K562 (cell line): ENCODE data around the gene ADARB2. TPM values are rescaled to one million over a fixed set of nuclear protein-coding genes. Genes with fewer than 3 reads are reported as not detected.

ENCODE experiments used
- ATAC-seq: fragments of 200-7000 bp; cut with Tn5 transposase; 3 replicates; pipeline ENCODE4 v1.9.1; 2020; ENCODE audit warnings: moderate library complexity
- BruUV-seq: library from RNA; stranded (reverse); fragments of 400-500 nt; replicated peaks from 2 replicates; lab custom pipeline; 2021; lab: Mats Ljungman, UMichigan
- CTCF ChIA-PET: fragments of 300-600 bp; formaldehyde crosslinking; extraction: SDS; loops from one replicate; lab custom pipeline; 2021; ENCODE audit warnings: low intra/inter-chr PET ratio; lab: Yijun Ruan, JAX
- POLR2A ChIA-PET: fragments of 300-600, 350-650 bp; sonication (Branson Sonifier 250); formaldehyde crosslinking; extraction: SDS; loops from one replicate; lab custom pipeline; 2021; ENCODE audit warnings: antibody characterized with exemption, inconsistent platforms; lab: Yijun Ruan, JAX
- DNase-seq, 4 experiments: peaks; one replicate each; pipeline versions ENCODE4 v3.0.0 to v3.0.0-alpha.2; 2011 to 2018; ENCODE audit warnings: low spot score in 3 of 4, mixed read lengths in 3 of 4; ENCODE audit errors: extremely low read depth in 1 of 4
- FAIRE-seq: peaks from 2 replicates; lab custom pipeline; 2011; peaks lifted over from hg19 to GRCh38; lab: Jason Lieb, UNC
- H2AFZ ChIP-seq: 2 replicates; pipeline ENCODE4 v1.6.0; 2011; ENCODE audit warnings: low read depth, low read length, control low read depth, inconsistent platforms
- H3K27ac ChIP-seq: fragments of 200-600 bp; 3 replicates; pipeline ENCODE4 v1.8.0; 2011; ENCODE audit warnings: low read depth, mild to moderate bottlenecking, control low read depth, inconsistent platforms, low read length, moderate library complexity, mixed read lengths; ENCODE audit errors: extremely low read depth
- H3K27me3 ChIP-seq, 2 experiments: fragments of 300-600 bp in 1 of 2; 2 replicates in 1 of 2; 3 replicates in 1 of 2; pipeline versions ENCODE4 v1.6.0 to v1.8.0; 2011; ENCODE audit warnings: inconsistent platforms in 2 of 2, low read length in 2 of 2, mild to moderate bottlenecking in 1 of 2, mixed read lengths in 1 of 2, moderate library complexity in 1 of 2; ENCODE audit not compliant: control insufficient read depth in 2 of 2, insufficient read depth in 2 of 2
- H3K36me3 ChIP-seq: fragments of 300-600 bp; 3 replicates; pipeline ENCODE4 v1.8.0; 2011; ENCODE audit warnings: mild to moderate bottlenecking, low read length, inconsistent platforms; ENCODE audit not compliant: control insufficient read depth, insufficient read depth
- H3K4me1 ChIP-seq, 2 experiments: fragments of 200-600 bp in 1 of 2; replicated peaks in 1 of 2; 2 replicates in 1 of 2; 3 replicates in 1 of 2; pipeline versions ENCODE4 v1.5.1 to v1.8.0; 2011; ENCODE audit warnings: inconsistent platforms in 2 of 2, low read length in 2 of 2, mild to moderate bottlenecking in 1 of 2, mixed read lengths in 1 of 2, moderate library complexity in 1 of 2; ENCODE audit not compliant: control insufficient read depth in 2 of 2, insufficient read depth in 2 of 2
- H3K4me2 ChIP-seq: 2 replicates; pipeline ENCODE4 v1.6.1; 2011; ENCODE audit warnings: low read length, control low read depth, inconsistent platforms, mixed read lengths; ENCODE audit not compliant: insufficient read depth
- H3K4me3 ChIP-seq: fragments of 200-600 bp; sonication (generic), shearing (Covaris generic); 2 replicates; pipeline ENCODE4 v1.5.1; 2016; ENCODE audit warnings: control low read depth, inconsistent platforms
- H3K79me2 ChIP-seq: fragments of 200-600 bp; 3 replicates; pipeline ENCODE4 v1.8.0; 2011; ENCODE audit warnings: low read length, inconsistent platforms; ENCODE audit not compliant: control insufficient read depth, insufficient read depth
- H3K9ac ChIP-seq, 2 experiments: 2 replicates each; pipeline versions ENCODE4 v1.6.0 to v1.6.1; 2011; ENCODE audit warnings: low read depth in 2 of 2, low read length in 2 of 2, control low read depth in 1 of 2, inconsistent platforms in 1 of 2, mild to moderate bottlenecking in 1 of 2, mixed read lengths in 1 of 2; ENCODE audit not compliant: insufficient read depth in 1 of 2
- H3K9me1 ChIP-seq: one replicate; pipeline ENCODE4 v1.6.0; 2011; ENCODE audit warnings: inconsistent platforms, mild to moderate bottlenecking, low read length, moderate library complexity; ENCODE audit not compliant: control insufficient read depth, insufficient read depth
- H3K9me3 ChIP-seq: replicated peaks from 2 replicates; pipeline ENCODE4 v1.5.1; 2011; ENCODE audit warnings: low read depth, low read length, inconsistent platforms; ENCODE audit not compliant: control insufficient read depth, insufficient read depth
- H4K20me1 ChIP-seq: replicated peaks from 2 replicates; pipeline ENCODE4 v1.6.1; 2011; ENCODE audit warnings: low read length, inconsistent platforms, mixed read lengths; ENCODE audit not compliant: control insufficient read depth, insufficient read depth
- E4F1 ChIP-seq: fragments of 250-450 bp; sonication (Bioruptor Pico); IDR thresholded peaks from 2 replicates; pipeline ENCODE4 v1.5.0; 2021; ENCODE audit warnings: mild to moderate bottlenecking, borderline replicate concordance
- HDAC2 ChIP-seq: fragments of 450-650 bp; IDR thresholded peaks from 2 replicates; pipeline ENCODE4 v1.6.1; 2016; ENCODE audit warnings: mild to moderate bottlenecking
- IFI16 ChIP-seq: fragments of 250-450 bp; sonication (Bioruptor Pico); IDR thresholded peaks from 2 replicates; pipeline ENCODE4 v2.1.2; 2022; ENCODE audit warnings: mild to moderate bottlenecking, inconsistent platforms
- KLF16 ChIP-seq: IDR thresholded peaks from 2 replicates; pipeline ENCODE4 v1.6.1; 2016; ENCODE audit warnings: antibody characterized with exemption
- SIX5 ChIP-seq, 2 experiments: IDR thresholded peaks; 2 replicates each; pipeline ENCODE4 v1.6.1; 2011; ENCODE audit warnings: low read length in 2 of 2, borderline replicate concordance in 1 of 2, low read depth in 1 of 2, mild to moderate bottlenecking in 1 of 2, moderate library complexity in 1 of 2; ENCODE audit not compliant: insufficient read depth in 1 of 2
- SMAD2 ChIP-seq: fragments of 150-350 bp; IDR thresholded peaks from 2 replicates; pipeline ENCODE4 v1.6.1; 2014; ENCODE audit warnings: low read depth, mild to moderate bottlenecking, low read length
- SMARCB1 ChIP-seq: IDR thresholded peaks from 2 replicates; pipeline ENCODE4 v1.6.1; 2011; ENCODE audit warnings: improper control_type of control experiment, low read depth; ENCODE audit not compliant: insufficient read length
- ZNF589 ChIP-seq: fragments of 200-800 bp; sonication (Bioruptor generic); IDR thresholded peaks from 2 replicates; pipeline ENCODE4 v1.6.1; 2016; ENCODE audit warnings: low read depth, missing genetic modification characterization, missing compliant biosample characterization
- ZNF717 ChIP-seq: fragments of 250-450 bp; sonication (Bioruptor Pico); IDR thresholded peaks from 2 replicates; pipeline ENCODE4 v1.5.0; 2021
- whole genome bisulfite sequencing: fragments of 100-300 bp; shearing (Covaris generic); methylation state at CpG from one replicate; pipeline ENCODE4 v1.1.6; 2016; ENCODE audit warnings: low coverage, mixed read lengths; ENCODE audit not compliant: insufficient coverage; ENCODE audit errors: missing lambda C conversion rate; 5-methylcytosine and 5-hydroxymethylcytosine counted together
- in situ Hi-C: fragments of 300-500 bp; cut with MboI; formaldehyde crosslinking; loops from 4 replicates; pipeline ENCODE4 v1.15.0; 2018; ENCODE audit warnings: inconsistent platforms, mixed read lengths
- intact Hi-C: fragments of 100-400 bp; cut with micrococcal nuclease; formaldehyde crosslinking; loops from 2 replicates; pipeline ENCODE4 v1.14.2; 2022
- polyA plus RNA-seq, 8 experiments: library from polyadenylated mRNA; depleted of rRNA in 4 of 8; stranded (reverse) in 5 of 8; unstranded in 3 of 8; fragments of >200 nt; fragmentation: Nextera tagmentation in 2 of 8; fragmentation: Illumina TruSeq in 1 of 8; extraction: Ambion mirVana in 2 of 8; extraction: Trizol in 1 of 8; gene quantifications; 2 replicates each; pipeline versions ENCODE4 v1.2.1 to v1.2.3, GENCODE V29; 2011 to 2014; ENCODE audit warnings: inconsistent platforms in 1 of 8, missing spikeins in 1 of 8
- total RNA-seq, 7 experiments: library from RNA; depleted of rRNA in 6 of 7; stranded (reverse); fragments of >200 nt in 6 of 7; fragmentation: Illumina TruSeq in 2 of 7; extraction: Trizol in 2 of 7; gene quantifications; 2 replicates each; pipeline versions ENCODE4 v1.2.1 to v1.2.3, GENCODE V29; 2011 to 2021; ENCODE audit warnings: low replicate concordance in 1 of 7

ADARB2 gene
- total and polyA plus RNA-seq, 9 of the 15 experiments (the other 6 are each of a cell fraction or from before 2014, with no cell fraction given), result not detected

GRCh38 chr10:1200866-1201807 lies 536.2 kb downstream of the ADARB2 start:
- no peak overlapping the region for H3K4me2 ChIP-seq
- no peak overlapping the region for H2AFZ ChIP-seq
- ChIA-PET POLR2A (no interaction called here), CTCF (no interaction called here)
- no TSS peak for BruUV-seq
- no peaks in the 10 kb centered on the region for H3K9me3 ChIP-seq
- no peaks in the 10 kb centered on the region for H3K9me1 ChIP-seq
- in situ Hi-C loops, result no loop called here
- H3K4me3 ChIP-seq, result no peak overlapping the region
- H3K27ac ChIP-seq, result no peak overlapping the region
- TF ChIP-seq SIX5 (IDR thresholded peaks at IDR 0.05; ENCODE audit: borderline replicate concordance in 1 of 2, insufficient read depth in 1 of 2, low read depth in 1 of 2, low read length in 2 of 2) (no peak), ZNF589 (CRISPR knock-in tag) (no peak), ZNF717 (CRISPR knock-in tag) (no peak), KLF16 (no peak), SMAD2 (no peak), HDAC2 (no peak), E4F1 (CRISPR knock-in tag) (no peak), IFI16 (no peak), SMARCB1 (no peak)
- DNase-seq (no peak), FAIRE-seq (no peak), ATAC-seq (no peak)
- intact Hi-C loops, result no loop called here
- H3K4me1 ChIP-seq, result peaks cover 0 to 8% of the 10 kb centered on the region in 2 experiments; a peak in 2 of 5 replicates
- no peak overlapping the region for H3K9ac ChIP-seq
- H3K27me3 ChIP-seq, result peaks cover 51 to 66% of the 10 kb centered on the region in 2 experiments
- H3K36me3 ChIP-seq, result no peaks in the 10 kb centered on the region
- 3% methylated on average over 26 of the region's 27 CpGs for whole genome bisulfite sequencing
- no peaks in the 10 kb centered on the region for H3K79me2 ChIP-seq
- H4K20me1 ChIP-seq, result peaks cover 9% of the 10 kb centered on the region; the same call in 1 of the 2 replicates
